Right cardiac atrium (tissue), 5 donors: Measurements from ENCODE around the gene PCYT2. TPM values are rescaled to one million over a fixed set of nuclear protein-coding genes. Genes with fewer than 3 reads are reported as not detected.
A peak's percentile ranks its signal among the peaks of the same experiment; 100 is the strongest.

Source experiments
- ATAC-seq, 2 donors: fragments of 200-7000 bp; cut with Tn5 transposase; one replicate each; pipeline versions ENCODE4 v1.8.0 to v1.9.1; 2020; ENCODE audit warnings: moderate library complexity in 2 of 2, mild to moderate bottlenecking in 1 of 2
- DNase-seq, 3 donors: peaks; one replicate each; pipeline ENCODE4 v3.0.0-alpha.2; 2020
- H3K27ac ChIP-seq: one replicate; pipeline ENCODE4 v1.5.1; 2013; ENCODE audit warnings: mild to moderate bottlenecking, low read length, control low read depth, moderate library complexity
- H3K27me3 ChIP-seq: one replicate; pipeline ENCODE4 v1.6.1; 2013; ENCODE audit not compliant: control insufficient read depth, insufficient read depth
- H3K4me1 ChIP-seq: one replicate; pipeline ENCODE4 v1.6.1; 2013; ENCODE audit warnings: low read length; ENCODE audit not compliant: control insufficient read depth, insufficient read depth
- H3K4me3 ChIP-seq: one replicate; pipeline ENCODE4 v1.5.1; 2013; ENCODE audit warnings: low read length, control low read depth
- H3K9me3 ChIP-seq: one replicate; pipeline ENCODE4 v1.6.1; 2013; ENCODE audit warnings: low read length; ENCODE audit not compliant: control insufficient read depth
- WGBS: extraction: QIAGEN DNeasy Blood & Tissue Kit; methylation state at CpG from one replicate; pipeline ENCODE4 v1.1.7; 2013; 5-methylcytosine and 5-hydroxymethylcytosine counted together
- intact Hi-C, 4 donors: fragments of 100-400 bp; cut with DNase I; formaldehyde crosslinking; loops; one replicate each; pipeline versions ENCODE4 v1.11.0 to v1.14.0; 2022 to 2023
- polyA plus RNA-seq: library from polyadenylated mRNA; stranded (reverse); fragments of 200-250 nt; gene quantifications from one replicate; pipeline ENCODE4 v1.2.3, GENCODE V29; 2013
- total RNA-seq, 4 donors: library from RNA; stranded (reverse); fragmentation: NEBNext Ultra II Directional; extraction: Animal tissue kit (Norgen Biotek cat#: 25700); gene quantifications; one replicate each; pipeline ENCODE4 v1.2.1, GENCODE V29; 2021
- donor health status: healthy with polysubstance abuse.
- donor health status: DM: no; HTN: yes; CAD: no.
- donor health status: DM: no; HTN: no; CAD: no.
- donor health status: DM: no; HTN: yes; CAD: no; lungs with severe emphysema.
- donor health status: DM: yes; HTN: yes; CAD: no.

The PCYT2 gene
- total and polyA plus RNA-seq, 5 donors: 16.7 to 28.5 (median 18.7) TPM

DNA sequence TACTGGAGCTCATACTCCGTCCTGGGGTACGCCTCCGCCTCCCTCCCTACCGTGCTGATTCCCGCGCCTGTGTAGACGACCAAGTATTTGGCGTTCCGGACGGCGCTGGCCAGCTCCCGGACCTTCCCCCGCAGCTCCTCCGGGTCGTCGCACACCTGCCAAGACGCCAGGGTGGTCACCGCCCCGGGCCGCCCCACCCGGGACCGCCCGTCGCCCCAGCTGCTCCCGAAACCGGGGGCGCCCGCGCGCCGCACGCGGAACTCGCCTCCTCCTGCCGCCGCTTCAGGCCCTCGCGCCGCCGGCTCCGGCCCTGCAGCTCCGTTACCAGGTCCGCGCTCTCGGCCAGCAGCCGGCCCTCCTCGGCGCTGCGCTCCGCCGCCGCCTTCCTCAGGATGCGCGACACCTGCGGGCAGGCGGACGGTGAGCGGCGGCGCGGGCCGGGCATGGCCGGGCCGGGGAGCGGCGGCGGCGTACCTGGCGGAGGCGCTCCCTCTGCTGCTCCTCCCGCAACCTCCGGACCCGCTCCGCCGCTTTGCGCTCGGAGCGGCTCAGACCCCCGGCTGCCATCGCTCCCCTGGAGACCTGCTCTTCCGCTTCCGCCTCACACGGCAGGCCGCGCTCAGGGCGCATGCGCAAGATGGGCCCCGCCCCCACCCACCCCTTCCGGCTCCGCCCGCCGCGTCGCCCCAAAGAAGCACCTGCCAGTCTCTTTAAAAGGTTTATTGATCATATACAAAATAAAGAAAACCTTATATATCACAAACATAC is 6.5 kb upstream of the PCYT2 start, which contains the start of gene SIRT7:
Gene SIRT7 (minus strand): TSS at position 612 of the 768 bp plus-strand sequence. CDS start 45 bp downstream, at position 567.
- Histone ChIP-seq H3K9me3 (no peaks in the 10 kb centered on the region), H3K4me1 (peaks cover 6% of the 10 kb centered on the region), H3K27me3 (no peaks in the 10 kb centered on the region), H3K4me3 (peak within 1 kb of the TSS; percentile 75), H3K27ac (no peak within 1 kb of the TSS)
- intact Hi-C loops: no loop called here
- ATAC-seq: peak; percentile 71
- peak; percentile 76 to 94 (median 87) for DNase-seq
- under 1% methylated on average over 94 of the region's 94 CpGs for WGBS

DNA sequence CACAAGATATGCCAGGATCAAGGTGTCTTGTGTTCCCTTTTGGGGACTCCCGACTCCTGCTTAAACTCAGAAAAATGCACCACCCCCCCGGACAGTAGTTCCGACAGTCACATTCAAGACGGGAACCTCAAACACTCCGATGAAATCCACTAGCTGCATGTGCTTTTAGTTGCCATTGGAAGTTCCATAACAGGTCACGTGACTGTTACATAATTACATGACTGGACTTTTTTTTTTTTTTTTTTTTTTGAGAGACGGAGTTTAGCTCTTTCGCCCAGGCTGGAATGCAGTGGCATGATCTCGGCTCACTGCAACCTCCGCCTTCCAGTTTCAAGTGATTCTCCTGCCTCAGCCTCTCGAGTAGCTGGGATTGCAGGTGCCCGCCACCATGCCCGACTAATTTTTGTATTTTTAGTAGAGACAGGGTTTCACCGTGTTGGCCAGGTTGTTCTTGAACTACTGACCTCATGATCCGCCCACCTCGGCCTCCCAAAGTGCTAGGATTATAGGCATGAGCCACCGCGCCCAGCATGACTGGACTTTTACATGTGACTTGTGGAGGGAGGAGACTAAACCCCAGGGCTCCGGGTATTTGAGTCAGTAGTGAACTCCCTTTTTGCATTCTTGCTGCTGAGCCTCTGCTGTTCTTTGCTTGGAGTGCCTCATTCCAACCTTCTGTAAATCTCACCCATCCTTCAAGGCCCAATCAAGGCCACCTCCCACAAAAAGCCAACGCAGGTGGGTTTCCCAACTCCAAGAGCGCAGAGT is 5.2 kb upstream of the PCYT2 start:
- DNase-seq (no peak), ATAC-seq (no peak)
- Histone ChIP-seq H3K4me1 (peaks cover 3% of the 10 kb centered on the region), H3K4me3 (no peak overlapping the region), H3K9me3 (no peaks in the 10 kb centered on the region), H3K27me3 (no peaks in the 10 kb centered on the region), H3K27ac (no peak overlapping the region)
- WGBS: 82% methylated on average over 21 of the region's 21 CpGs
- intact Hi-C loops: no loop called here

GRCh38 chr17:81915331-81915730 is 4.1 kb upstream of the PCYT2 start:
- no peaks in the 10 kb centered on the region for H3K9me3 ChIP-seq
- peaks cover 3% of the 10 kb centered on the region for H3K4me1 ChIP-seq
- H3K4me3 ChIP-seq: no peak overlapping the region
- intact Hi-C loops: no loop called here
- DNase-seq: no peak
- H3K27ac ChIP-seq: no peak overlapping the region
- no peaks in the 10 kb centered on the region for H3K27me3 ChIP-seq
- ATAC-seq: no peak
- 93% methylated on average over 12 of the region's 12 CpGs for WGBS

DNA sequence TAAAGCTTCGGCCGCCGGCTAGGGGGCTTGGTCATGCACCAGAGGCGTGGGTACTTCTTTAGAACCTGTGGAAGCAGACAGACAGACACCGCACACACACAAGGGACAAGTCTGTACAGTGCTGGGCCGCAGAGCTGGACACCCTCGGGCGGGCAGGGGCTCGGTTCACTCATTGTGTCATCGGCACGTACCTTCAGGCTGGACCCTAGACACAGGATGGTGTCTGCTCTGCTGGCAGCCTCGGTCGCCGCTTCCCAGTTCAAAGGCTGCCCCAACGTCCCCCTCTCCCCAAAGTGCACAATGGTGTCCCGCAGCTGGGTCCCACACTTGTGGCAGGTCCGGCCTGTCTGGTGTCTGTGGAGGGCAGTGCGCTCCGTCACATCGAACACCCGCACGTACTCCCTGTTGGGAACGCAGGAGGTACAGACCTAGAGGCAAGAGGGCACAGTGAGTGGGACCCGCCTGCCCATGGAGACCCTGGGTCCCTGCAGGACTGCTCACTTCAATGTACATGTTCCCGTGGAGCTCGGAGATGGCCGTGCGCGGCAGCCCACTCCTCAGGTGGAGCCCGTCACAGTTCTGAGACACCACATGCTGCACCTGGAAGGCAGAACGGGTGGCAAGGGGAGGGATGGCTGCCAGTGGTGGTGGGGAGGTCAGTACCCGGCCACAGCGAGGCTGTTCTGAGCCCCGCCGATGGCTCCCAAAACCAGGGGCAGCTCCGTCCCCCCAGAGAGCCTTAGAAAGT is 3.1 kb upstream of the PCYT2 start:
- no peak for DNase-seq
- Histone ChIP-seq H3K27ac (no peak overlapping the region), H3K27me3 (no peaks in the 10 kb centered on the region), H3K4me3 (no peak overlapping the region), H3K9me3 (no peaks in the 10 kb centered on the region), H3K4me1 (peaks cover 3% of the 10 kb centered on the region)
- no peak for ATAC-seq
- 96% methylated on average over 36 of the region's 36 CpGs for WGBS
- intact Hi-C loops: no loop called here

- H3K4me3 ChIP-seq: no peak overlapping the region
- no peaks in the 10 kb centered on the region for H3K27me3 ChIP-seq
- H3K27ac ChIP-seq: no peak overlapping the region
- intact Hi-C loops: no loop called here
- WGBS: 93% methylated on average over 31 of the region's 31 CpGs
- ATAC-seq (no peak), DNase-seq (no peak)
- no peaks in the 10 kb centered on the region for H3K9me3 ChIP-seq
- H3K4me1 ChIP-seq: peaks cover 3% of the 10 kb centered on the region
Measured at GRCh38 chr17:81913394-81914102, 2.3 kb upstream of the PCYT2 start.

GRCh38 chr17:81912441-81913309 is 1.5 kb upstream of the PCYT2 start:
- no peak for DNase-seq
- Histone ChIP-seq H3K27me3 (no peaks in the 10 kb centered on the region), H3K4me1 (peaks cover 3% of the 10 kb centered on the region), H3K4me3 (no peak overlapping the region), H3K27ac (no peak overlapping the region), H3K9me3 (no peaks in the 10 kb centered on the region)
- ATAC-seq: no peak
- 92% methylated on average over 32 of the region's 32 CpGs for WGBS
- intact Hi-C loops: no loop called here

DNA sequence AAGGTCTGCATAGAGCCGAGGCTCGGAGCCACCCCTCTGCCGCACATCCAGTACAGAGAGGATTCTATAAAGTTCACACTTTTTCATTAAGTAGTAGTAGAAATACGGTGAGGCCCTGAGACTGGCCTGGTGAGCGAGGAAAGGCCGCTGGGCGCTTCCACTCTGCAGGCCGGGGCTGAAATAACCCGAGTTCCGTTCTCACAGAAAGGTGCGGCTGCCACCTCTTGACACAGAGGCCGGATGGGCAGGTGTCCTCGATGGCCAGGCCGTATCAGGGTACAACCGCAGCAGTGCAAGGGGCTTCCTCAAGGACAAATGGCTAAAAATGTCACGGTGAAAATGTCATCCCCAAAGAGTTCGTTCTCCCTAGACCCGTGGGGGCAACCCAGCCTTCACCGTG is 770 bp upstream of the PCYT2 start:
- intact Hi-C loops: no loop called here
- 88% methylated on average over 19 of the region's 19 CpGs for WGBS

DNA sequence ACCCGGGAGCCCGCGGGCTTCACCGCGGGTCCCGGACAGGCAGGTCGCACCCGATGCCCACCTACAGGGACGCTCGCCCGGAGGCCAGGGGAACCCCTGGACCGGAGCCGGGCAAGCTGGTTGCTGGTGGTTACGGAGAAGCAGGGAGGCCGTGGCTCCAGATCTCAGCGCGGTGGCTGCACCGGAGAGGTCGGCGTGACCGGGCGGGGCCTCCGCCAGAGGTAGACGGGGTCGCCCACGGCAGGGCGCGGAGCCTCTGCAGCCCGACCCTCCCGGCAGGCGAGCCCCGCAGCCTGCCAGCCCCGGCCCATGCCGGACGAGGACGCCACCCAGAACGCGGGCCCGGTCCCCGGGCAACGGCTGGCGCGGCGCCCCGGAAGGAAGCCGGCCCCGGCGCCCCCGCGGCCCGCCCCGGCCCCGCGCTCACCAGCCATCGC is 341 bp downstream of the PCYT2 start:
- no peak overlapping the region for H3K27ac ChIP-seq
- whole genome bisulfite sequencing: under 1% methylated on average over 55 of the region's 55 CpGs
- no peak for DNase-seq
- intact Hi-C loops: no loop called here
- no peaks in the 10 kb centered on the region for H3K27me3 ChIP-seq
- ATAC-seq: peak in 1 of 2 donors; percentile 1
- no peaks in the 10 kb centered on the region for H3K9me3 ChIP-seq
- peak overlapping the region; percentile 86 for H3K4me3 ChIP-seq
- no peaks in the 10 kb centered on the region for H3K4me1 ChIP-seq

More for the DNA sequence above, 770 bp upstream of the PCYT2 start:
- Histone ChIP-seq H3K27ac (no peak overlapping the region), H3K4me1 (peaks cover 2% of the 10 kb centered on the region), H3K27me3 (no peaks in the 10 kb centered on the region), H3K4me3 (no peak overlapping the region), H3K9me3 (no peaks in the 10 kb centered on the region)
- ATAC-seq (no peak), DNase-seq (no peak)

DNA sequence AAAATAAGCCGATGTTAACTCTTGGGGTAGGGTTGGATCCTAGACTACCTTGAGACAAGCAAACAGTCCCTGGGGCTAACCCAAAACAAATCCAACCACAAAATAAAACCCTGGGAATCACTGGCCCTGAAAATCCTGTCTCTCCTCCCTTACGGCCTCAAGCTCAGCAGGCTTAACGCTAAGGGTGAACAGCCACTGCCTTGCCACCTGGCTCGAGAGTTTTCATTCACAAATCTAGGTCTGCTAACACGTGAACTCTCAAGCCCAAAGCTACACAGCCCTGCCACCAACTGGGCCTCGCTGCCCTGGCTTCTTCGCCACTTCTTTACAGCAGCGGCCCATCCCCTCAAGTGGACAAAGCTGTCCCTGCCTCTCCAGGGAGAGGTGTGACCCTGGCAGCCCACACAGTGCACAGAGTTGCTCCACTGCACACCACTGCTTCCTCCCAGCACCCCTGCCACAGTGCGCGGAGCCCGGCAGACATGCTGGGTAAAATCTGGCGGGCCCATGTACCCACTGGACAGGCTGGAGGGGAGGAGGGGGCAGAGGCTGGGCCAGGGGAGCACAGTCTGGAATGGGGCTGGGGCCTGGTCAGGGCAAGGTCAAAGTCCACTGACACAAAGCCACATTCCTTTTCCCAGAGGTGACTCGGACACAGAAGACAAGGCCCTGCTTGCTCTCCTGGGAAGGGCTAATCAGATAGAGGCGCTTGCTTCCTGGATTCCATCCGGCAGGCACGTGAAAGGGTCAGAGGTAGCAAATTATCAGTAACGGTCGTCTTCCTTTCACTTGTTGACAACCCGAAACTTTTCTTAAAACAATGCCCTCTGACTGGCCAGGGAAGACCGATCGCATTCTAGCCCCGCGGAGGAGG is 996 bp downstream of the PCYT2 start:
- no peak for DNase-seq
- no peak for ATAC-seq
- 36% methylated on average over 23 of the region's 23 CpGs for WGBS
- intact Hi-C loops: no loop called here
- Histone ChIP-seq H3K9me3 (no peaks in the 10 kb centered on the region), H3K27me3 (no peaks in the 10 kb centered on the region), H3K4me3 (peak overlapping the region; percentile 86), H3K4me1 (no peaks in the 10 kb centered on the region), H3K27ac (no peak overlapping the region)
